LNCaP clone FGC (cell line): ENCODE results near the gene MS4A15.
"Not testable (repeated sequence)": the region's sequence is repeated elsewhere in the genome, so short reads cannot be mapped to it uniquely, and the experiment has no call there.

Experiments used
- DNase-seq: peaks from one replicate; pipeline ENCODE4 v3.0.0-alpha.2; 2011; ENCODE audit warnings: low read depth
- H3K4me3 ChIP-seq: 2 replicates; pipeline ENCODE4 v1.5.1; 2011; ENCODE audit warnings: mild to moderate bottlenecking, low read depth, low read length, control low read depth
- TF ChIP-seq, protein P1 (sequence below): IDR thresholded peaks from 2 replicates; pipeline ENCODE4 v1.5.1; 2012; ENCODE audit warnings: mild to moderate bottlenecking; ENCODE audit not compliant: control insufficient read depth, insufficient read depth; ENCODE audit errors: extremely low read depth

Gene MS4A15

DNA sequence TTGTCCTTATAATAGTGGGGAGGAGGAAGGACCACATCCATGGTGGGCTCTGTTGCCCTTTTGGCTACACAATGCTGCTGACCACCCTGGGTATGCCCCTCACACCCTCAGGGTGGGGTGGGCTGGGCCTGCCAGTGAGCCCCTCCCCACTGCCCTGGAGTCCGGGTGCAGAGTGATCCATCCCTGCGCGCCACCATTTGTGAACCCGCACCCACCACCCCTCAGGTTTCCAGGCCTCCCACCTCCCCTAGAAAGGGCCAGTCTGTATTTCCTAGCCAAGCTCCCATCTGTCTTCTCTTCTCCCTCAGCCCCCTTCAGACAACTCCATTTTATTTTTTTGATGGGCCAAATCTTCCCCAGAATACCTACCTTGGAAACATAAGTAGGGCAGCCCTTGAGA lies 53.5 kb downstream of the MS4A15 start:
- no peak overlapping the region for H3K4me3 ChIP-seq
- TF ChIP-seq, protein P1, sequence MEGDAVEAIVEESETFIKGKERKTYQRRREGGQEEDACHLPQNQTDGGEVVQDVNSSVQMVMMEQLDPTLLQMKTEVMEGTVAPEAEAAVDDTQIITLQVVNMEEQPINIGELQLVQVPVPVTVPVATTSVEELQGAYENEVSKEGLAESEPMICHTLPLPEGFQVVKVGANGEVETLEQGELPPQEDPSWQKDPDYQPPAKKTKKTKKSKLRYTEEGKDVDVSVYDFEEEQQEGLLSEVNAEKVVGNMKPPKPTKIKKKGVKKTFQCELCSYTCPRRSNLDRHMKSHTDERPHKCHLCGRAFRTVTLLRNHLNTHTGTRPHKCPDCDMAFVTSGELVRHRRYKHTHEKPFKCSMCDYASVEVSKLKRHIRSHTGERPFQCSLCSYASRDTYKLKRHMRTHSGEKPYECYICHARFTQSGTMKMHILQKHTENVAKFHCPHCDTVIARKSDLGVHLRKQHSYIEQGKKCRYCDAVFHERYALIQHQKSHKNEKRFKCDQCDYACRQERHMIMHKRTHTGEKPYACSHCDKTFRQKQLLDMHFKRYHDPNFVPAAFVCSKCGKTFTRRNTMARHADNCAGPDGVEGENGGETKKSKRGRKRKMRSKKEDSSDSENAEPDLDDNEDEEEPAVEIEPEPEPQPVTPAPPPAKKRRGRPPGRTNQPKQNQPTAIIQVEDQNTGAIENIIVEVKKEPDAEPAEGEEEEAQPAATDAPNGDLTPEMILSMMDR, result no peak
- no peak for DNase-seq

DNA sequence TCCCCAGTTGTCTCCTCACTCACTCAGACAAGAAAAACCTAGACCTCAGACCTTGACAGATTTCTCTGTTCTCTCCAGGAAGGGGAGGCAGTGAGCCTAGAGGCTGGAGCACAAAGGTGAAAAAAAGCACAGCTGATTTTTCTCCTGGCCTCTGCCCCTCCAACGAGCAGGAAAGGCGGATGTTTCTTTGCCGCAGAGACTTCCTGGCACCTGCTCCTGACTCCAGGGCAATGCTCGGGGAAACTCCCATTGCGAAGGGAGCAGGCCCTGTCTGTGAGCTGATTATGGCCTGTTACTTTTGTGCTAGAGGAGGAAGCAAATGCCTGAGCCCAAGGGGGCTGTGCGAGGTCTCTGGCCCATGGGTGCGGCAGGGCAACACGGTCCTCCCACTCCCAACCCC lies 53.9 kb downstream of the MS4A15 start:
- DNase-seq, result no peak
- TF ChIP-seq, protein P1, result no peak
- no peak overlapping the region for H3K4me3 ChIP-seq

DNA sequence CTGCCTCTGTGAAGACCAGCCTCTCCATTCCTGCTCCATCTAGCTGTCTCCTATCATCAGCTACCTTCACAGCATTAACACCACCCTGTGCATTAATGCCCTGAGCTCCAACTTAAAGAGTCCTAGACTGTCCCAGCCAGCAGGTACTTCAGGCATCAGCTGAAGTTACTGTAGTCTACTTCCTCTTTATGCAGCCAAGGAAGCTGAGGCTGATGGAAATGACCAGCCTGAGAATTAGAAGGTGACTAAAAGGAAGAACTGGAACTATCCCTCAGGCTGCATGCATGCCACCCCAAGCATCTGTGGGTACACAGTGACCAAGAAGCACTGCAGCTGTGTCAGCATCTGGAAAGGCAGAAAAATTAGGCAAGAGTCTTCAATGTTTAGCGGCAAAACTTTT lies 56.7 kb downstream of the MS4A15 start:
- TF ChIP-seq, protein P1, result no peak
- no peak for DNase-seq
- H3K4me3 ChIP-seq, result no peak overlapping the region

DNA sequence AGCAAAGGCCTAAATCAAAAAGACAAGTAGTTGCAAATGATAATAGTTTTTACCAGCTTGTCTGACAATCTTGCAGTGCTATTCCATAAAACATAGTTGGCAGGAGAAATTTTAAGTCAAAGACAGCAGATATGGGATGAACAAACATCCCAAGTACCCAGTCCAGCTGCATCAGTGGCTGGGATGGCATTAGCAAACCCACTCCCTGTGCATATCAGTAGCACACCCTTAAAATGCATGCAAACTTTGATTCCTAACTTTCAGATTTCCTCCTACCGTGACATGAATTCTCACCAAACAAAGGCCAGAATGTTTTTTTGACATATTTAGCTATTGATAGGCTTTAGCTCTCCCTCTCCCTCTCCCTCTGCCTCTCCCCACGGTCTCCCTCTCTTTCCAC lies 57.4 kb downstream of the MS4A15 start:
- H3K4me3 ChIP-seq, result no peak overlapping the region
- DNase-seq, result no peak
- TF ChIP-seq, protein P1, result no peak

DNA sequence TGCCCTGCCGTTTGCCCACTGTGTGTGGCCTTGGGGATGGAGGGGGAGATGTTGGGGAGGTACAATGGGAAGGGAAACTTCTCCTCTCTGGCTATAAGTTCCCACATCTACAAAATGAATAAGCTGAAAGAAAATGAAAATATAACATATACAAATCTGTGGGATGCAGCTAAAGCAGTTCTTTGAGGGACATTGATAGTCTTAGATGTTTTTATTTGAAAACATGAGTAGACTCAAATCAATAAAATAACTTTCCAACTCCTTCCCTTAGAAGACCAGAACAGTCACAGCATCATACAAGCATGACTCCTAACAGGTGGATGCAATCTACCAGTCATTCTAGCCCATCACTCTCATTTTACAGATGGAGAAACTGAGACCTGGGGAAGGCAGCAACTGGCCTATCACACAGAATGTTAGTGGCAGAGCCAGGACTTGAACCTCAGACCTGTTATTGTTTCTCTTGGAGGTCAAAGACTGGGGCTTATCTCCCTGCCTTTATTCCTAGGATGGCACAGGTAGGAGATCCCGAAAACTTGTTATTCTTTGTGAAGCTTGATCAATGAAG lies 60.0 kb downstream of the MS4A15 start:
- no peak overlapping the region for H3K4me3 ChIP-seq
- no peak for DNase-seq
- TF ChIP-seq, protein P1, result no peak

DNA sequence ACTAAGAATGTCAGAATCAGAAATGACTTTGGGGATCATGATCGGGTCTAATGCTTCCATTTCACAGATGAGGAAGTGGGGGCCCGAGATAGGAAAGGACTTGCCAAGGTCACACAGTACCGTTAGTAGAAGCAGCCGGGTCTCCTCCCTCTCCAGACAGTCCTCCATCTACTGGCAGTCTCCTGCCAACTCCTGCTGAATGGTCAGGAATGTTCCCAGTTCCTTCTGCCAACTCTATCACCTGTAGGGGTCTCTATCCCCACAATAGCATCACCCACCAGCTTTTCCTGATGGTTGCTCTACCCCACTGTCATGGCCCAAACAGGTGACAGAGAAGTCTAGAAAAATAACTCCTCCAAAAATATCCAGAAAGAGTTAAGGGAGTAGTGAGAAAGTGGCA lies 61.4 kb downstream of the MS4A15 start:
- no peak overlapping the region for H3K4me3 ChIP-seq
- TF ChIP-seq, protein P1, result no peak
- DNase-seq, result no peak

DNA sequence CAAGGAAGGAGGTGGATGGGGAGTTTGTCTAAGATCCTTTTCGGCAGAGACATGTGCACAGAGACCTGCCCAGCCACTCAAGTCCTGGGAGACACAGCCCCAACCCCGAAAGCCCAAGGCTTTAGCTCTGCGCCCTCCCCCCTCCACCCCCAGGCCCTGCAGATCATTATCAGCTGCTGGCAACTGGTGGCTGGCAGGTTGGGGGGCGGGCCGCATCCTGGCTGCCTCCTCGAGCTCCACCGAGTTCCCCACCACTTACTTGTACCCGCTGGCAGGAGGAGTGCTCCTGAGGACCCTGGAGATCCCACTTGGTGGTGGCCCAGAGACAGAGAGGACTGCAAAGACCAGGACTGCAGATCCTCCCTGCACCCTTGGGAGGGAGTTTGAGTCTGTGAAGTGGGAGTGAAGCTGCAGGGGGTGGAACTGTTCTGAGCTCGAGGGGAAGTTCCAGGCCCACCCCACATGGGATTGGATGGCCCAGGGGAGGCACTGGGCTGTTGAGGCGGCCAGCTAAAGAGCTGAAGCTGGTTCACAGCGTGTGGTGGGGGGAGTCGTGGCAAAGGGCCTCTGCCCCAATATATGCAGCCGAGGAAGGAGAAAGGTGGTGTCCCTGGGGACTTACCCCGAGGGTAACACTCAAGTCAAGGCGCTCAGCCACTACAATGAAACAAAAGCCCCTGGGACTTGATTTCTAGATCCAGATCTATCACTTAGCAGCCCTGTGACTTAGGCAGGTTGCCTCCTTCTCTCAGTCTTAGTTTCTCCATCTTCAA lies 65.3 kb downstream of the MS4A15 start:
- H3K4me3 ChIP-seq, result no peak overlapping the region
- TF ChIP-seq, protein P1, result no peak
- DNase-seq, result no peak

DNA sequence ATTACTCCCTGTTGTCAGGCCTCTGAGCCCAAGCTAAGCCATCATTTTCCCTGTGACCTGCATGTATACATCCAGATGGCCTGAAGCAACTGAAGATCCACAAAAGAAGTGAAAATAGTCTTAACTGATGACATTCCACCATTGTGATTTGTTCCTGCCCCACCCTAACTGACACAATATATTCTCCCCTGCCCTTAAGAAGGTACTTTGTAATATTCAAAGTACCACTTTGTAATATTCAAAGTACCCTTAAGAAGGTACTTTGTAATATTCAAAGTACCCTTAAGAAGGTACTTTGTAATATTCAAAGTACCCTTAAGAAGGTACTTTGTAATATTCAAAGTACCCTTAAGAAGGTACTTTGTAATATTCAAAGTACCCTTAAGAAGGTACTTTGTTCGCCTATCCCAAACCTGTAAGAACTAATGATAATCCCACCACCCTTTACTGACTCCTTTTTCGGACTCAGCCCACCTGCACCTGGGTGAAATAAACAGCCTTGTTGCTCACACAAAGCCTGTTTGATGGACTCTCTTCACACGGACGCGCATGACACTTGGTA lies 67.2 kb downstream of the MS4A15 start:
- not testable (repeated sequence) for DNase-seq, H3K4me3 ChIP-seq
